ENCODE results near the gene TNFAIP2. TPM values are rescaled to one million over a fixed set of nuclear protein-coding genes. Genes with fewer than 3 reads are reported as not detected.

TNFAIP2 gene
- total RNA-seq, 4 donors from 2014 or later = 10.5 to 94.9 (median 31.1) TPM

DNA sequence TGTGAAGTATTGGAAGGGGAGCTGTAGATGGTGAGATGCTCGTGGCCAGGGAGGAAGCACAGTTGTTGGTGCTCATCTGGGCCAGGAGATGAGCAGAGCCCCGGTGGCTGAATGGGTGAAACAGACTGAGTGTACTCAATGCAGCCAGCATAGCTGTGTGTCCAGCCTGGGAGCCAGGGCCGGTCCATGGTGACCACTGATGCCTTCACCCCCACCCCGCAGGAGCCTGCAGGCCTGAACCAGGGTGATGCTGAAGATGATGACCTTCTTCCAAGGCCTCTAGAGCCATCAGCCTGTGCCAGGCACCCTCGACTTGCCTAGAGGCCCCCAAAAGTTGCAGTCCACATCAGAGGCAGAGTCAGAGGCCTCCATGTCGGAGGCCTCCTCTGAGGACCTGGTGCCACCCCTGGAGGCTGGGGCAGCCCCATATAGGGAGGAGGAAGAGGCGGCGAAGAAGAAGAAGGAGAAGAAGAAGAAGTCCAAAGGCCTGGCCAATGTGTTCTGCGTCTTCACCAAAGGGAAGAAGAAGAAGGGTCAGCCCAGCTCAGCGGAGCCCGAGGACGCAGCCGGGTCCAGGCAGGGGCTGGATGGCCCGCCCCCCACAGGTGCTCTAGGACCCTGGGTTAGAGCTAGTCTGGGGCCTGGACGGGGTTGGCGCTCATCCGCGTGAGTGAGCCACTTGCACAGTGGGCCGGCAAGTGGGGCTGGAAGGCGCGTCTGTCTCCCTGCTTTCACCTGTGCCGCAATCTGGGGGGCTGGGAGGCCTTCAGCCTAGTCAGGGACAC, 3.0 kb downstream of the TNFAIP2 start:
- TF ChIP-seq POLR2A (IDR thresholded peaks at IDR 0.05) = no peak
- no peak for TF ChIP-seq CTCF (IDR thresholded peaks at IDR 0.05)
- Histone ChIP-seq H3K4me1 (peaks cover 0 to 79% (median 15%) of the 10 kb centered on the region in 4 donors), H3K36me3 (no peaks in the 10 kb centered on the region), H3K27me3 (peaks cover 0 to 18% of the 10 kb centered on the region in 2 donors), H3K9me3 (no peaks in the 10 kb centered on the region), H3K27ac (no peak overlapping the region), H3K4me3 (peak overlapping the region in 2 of 4 donors; percentile 34 to 36)
- DNase-seq = no peak

GRCh38 chr14:103126873-103127304, 3.6 kb downstream of the TNFAIP2 start:
- no peak for TF ChIP-seq POLR2A (IDR thresholded peaks at IDR 0.05)
- TF ChIP-seq CTCF (IDR thresholded peaks at IDR 0.05) = peak in 3 of 6 experiments; percentile 72 to 83 (median 74)
- H3K27ac ChIP-seq = no peak overlapping the region
- peaks cover 0 to 18% of the 10 kb centered on the region in 2 donors for H3K27me3 ChIP-seq
- no peaks in the 10 kb centered on the region for H3K9me3 ChIP-seq
- no peaks in the 10 kb centered on the region for H3K36me3 ChIP-seq
- peaks cover 0 to 73% (median 15%) of the 10 kb centered on the region in 4 donors for H3K4me1 ChIP-seq
- H3K4me3 ChIP-seq = peak overlapping the region in 2 of 4 donors; percentile 34 to 36
- DNase-seq = peak in 2 of 3 donors; percentile 72 to 86

- DNase-seq = no peak
- TF ChIP-seq CTCF (IDR thresholded peaks at IDR 0.05) (no peak), POLR2A (IDR thresholded peaks at IDR 0.05) (no peak)
- no peaks in the 10 kb centered on the region for H3K9me3 ChIP-seq
- peaks cover 0 to 69% (median 13%) of the 10 kb centered on the region in 4 donors for H3K4me1 ChIP-seq
- H3K27ac ChIP-seq = peak overlapping the region in 1 of 4 donors; percentile 17
- H3K4me3 ChIP-seq = peak overlapping the region in 2 of 4 donors; percentile 29 to 34
- H3K36me3 ChIP-seq = no peaks in the 10 kb centered on the region
- H3K27me3 ChIP-seq = peaks cover 0 to 18% of the 10 kb centered on the region in 2 donors
Observed at GRCh38 chr14:103127356-103127755, 4.1 kb downstream of the TNFAIP2 start.

- TF ChIP-seq POLR2A (IDR thresholded peaks at IDR 0.05) (no peak), CTCF (IDR thresholded peaks at IDR 0.05) (no peak)
- Histone ChIP-seq H3K27ac (no peak overlapping the region), H3K4me3 (no peak overlapping the region), H3K27me3 (peaks cover 0 to 12% of the 10 kb centered on the region in 2 donors), H3K9me3 (no peaks in the 10 kb centered on the region), H3K36me3 (peaks cover 0 to 5% (median 0%) of the 10 kb centered on the region in 3 donors), H3K4me1 (peaks cover 0 to 62% (median 7%) of the 10 kb centered on the region in 4 donors)
- DNase-seq = no peak
Observed at GRCh38 chr14:103127861-103128598, 4.8 kb downstream of the TNFAIP2 start.

GRCh38 chr14:103128631-103129300, 5.5 kb downstream of the TNFAIP2 start:
- TF ChIP-seq CTCF (IDR thresholded peaks at IDR 0.05) (no peak), POLR2A (IDR thresholded peaks at IDR 0.05) (no peak)
- peak in 1 of 3 donors; percentile 39 for DNase-seq
- H3K27ac ChIP-seq = no peak overlapping the region
- no peak overlapping the region for H3K4me3 ChIP-seq
- H3K27me3 ChIP-seq = peaks cover 0 to 6% of the 10 kb centered on the region in 2 donors
- no peaks in the 10 kb centered on the region for H3K9me3 ChIP-seq
- H3K36me3 ChIP-seq = peaks cover 0 to 12% (median 0%) of the 10 kb centered on the region in 3 donors
- H3K4me1 ChIP-seq = peaks cover 0 to 55% (median under 1%) of the 10 kb centered on the region in 4 donors
